Tibial artery (tissue), 4 donors: ENCODE data around the gene KLRK1.
"Not testable (repeated sequence)": the region's sequence is repeated elsewhere in the genome, so short reads cannot be mapped to it uniquely, and the experiment has no call there.

Experiments used
- DNase-seq, 2 donors: peaks; one replicate each; pipeline ENCODE4 v3.0.0-alpha.2; 2019
- H3K27ac ChIP-seq, 2 donors: fragments of 200-600 bp; sonication (generic) in 1 of 2; 1 replicate in 1 of 2; 2 replicates in 1 of 2; pipeline ENCODE4 v1.5.1; 2018 to 2019; ENCODE audit warnings: mild to moderate bottlenecking in 1 of 2
- H3K27me3 ChIP-seq, 2 donors: fragments of 200-600 bp; sonication (generic) in 1 of 2; one replicate each; pipeline versions ENCODE4 v1.5.1 to v1.6.0; 2016 to 2019
- H3K36me3 ChIP-seq, 3 donors: fragments of 200-600 bp; sonication (generic) in 2 of 3; one replicate each; pipeline ENCODE4 v1.5.1; 2016 to 2019; ENCODE audit warnings: mild to moderate bottlenecking in 2 of 3
- H3K4me1 ChIP-seq, 4 donors: fragments of 200-600 bp; sonication (generic) in 2 of 4; 1 replicate in 3 of 4; 2 replicates in 1 of 4; pipeline ENCODE4 v1.5.1; 2016 to 2019
- H3K4me3 ChIP-seq, 2 donors: fragments of 200-600 bp; sonication (generic) in 1 of 2; 1 replicate in 1 of 2; 2 replicates in 1 of 2; pipeline ENCODE4 v1.5.1; 2018 to 2019; ENCODE audit warnings: mild to moderate bottlenecking in 2 of 2
- H3K9me3 ChIP-seq, 3 donors: fragments of 200-600 bp; sonication (generic) in 1 of 3; one replicate each; pipeline ENCODE4 v1.5.1; 2016 to 2019
- intact Hi-C: fragments of 100-400 bp; cut with DNase I; formaldehyde crosslinking; loops from one replicate; pipeline ENCODE4 v1.15.0; 2023; ENCODE audit warnings: low total_unique reads
- TF ChIP-seq, protein P1 (sequence below), 2 experiments: fragments of 200-600 bp in 1 of 2; fragments of 450-650 bp in 1 of 2; IDR thresholded peaks; one replicate each; pipeline ENCODE4 v1.5.1; 2017 to 2019; ENCODE audit warnings: antibody characterized with exemption in 2 of 2, mild to moderate bottlenecking in 1 of 2, moderate library complexity in 1 of 2

KLRK1 gene

DNA sequence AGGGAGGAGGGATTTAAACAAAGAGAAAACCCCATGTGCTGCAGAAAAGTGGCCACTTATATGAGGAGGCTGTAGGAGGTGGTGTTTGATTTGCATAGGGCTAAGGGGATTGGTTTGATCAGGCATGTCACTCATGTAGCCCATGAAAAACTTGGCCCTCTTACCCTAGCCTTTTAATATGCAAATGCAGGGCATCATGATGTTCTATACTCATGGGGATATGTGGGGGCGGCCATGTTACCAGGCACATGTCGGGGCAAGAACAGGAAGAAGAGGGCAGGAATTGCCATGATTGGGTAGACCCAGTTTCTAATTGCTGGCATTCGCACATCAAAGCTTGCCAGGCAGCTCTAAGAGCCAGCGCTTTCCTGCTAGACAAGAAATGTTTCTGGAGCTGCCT is 28.8 kb downstream of the KLRK1 start:
- intact Hi-C loops, result loop anchor here (10.0 kb wide), 1 partner anchor 146 kb away; the partner anchor contains the start of gene GABARAPL1
- peak overlapping the region in 1 of 2 donors; percentile 36 for H3K27ac ChIP-seq
- H3K4me1 ChIP-seq, result peaks cover 0 to 26% (median 14%) of the 10 kb centered on the region in 4 donors
- no peaks in the 10 kb centered on the region for H3K27me3 ChIP-seq
- H3K36me3 ChIP-seq, result no peaks in the 10 kb centered on the region
- DNase-seq, result no peak
- no peaks in the 10 kb centered on the region for H3K9me3 ChIP-seq
- H3K4me3 ChIP-seq, result no peak overlapping the region
- TF ChIP-seq, protein P1, sequence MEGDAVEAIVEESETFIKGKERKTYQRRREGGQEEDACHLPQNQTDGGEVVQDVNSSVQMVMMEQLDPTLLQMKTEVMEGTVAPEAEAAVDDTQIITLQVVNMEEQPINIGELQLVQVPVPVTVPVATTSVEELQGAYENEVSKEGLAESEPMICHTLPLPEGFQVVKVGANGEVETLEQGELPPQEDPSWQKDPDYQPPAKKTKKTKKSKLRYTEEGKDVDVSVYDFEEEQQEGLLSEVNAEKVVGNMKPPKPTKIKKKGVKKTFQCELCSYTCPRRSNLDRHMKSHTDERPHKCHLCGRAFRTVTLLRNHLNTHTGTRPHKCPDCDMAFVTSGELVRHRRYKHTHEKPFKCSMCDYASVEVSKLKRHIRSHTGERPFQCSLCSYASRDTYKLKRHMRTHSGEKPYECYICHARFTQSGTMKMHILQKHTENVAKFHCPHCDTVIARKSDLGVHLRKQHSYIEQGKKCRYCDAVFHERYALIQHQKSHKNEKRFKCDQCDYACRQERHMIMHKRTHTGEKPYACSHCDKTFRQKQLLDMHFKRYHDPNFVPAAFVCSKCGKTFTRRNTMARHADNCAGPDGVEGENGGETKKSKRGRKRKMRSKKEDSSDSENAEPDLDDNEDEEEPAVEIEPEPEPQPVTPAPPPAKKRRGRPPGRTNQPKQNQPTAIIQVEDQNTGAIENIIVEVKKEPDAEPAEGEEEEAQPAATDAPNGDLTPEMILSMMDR (IDR thresholded peaks at IDR 0.05), result no peak

DNA sequence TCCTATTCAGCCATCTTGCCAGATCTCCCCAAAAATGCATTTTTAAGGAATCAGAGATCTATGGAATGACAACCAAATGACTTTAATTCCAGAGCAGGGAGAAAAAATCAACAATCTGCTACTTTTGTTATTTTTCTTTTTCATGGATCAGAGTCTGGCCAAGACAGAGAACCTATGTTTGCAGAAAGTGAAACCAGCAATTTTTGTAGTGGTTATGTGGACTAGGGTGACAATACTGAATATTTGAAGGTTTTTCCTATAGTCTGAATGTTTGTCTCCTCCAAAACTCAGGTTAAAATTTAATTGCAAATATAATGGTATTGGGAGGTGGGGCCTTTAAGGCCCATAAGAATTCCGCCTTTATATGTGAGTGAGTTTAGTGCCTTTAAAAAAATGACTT is 30.9 kb downstream of the KLRK1 start:
- Histone ChIP-seq H3K36me3 (no peaks in the 10 kb centered on the region), H3K4me1 (peaks cover 0 to 20% (median 11%) of the 10 kb centered on the region in 4 donors), H3K9me3 (no peaks in the 10 kb centered on the region), H3K27ac (no peak overlapping the region), H3K27me3 (no peaks in the 10 kb centered on the region), H3K4me3 (no peak overlapping the region)
- no peak for DNase-seq
- TF ChIP-seq, protein P1 (IDR thresholded peaks at IDR 0.05), result no peak
- intact Hi-C loops, result no loop called here

DNA sequence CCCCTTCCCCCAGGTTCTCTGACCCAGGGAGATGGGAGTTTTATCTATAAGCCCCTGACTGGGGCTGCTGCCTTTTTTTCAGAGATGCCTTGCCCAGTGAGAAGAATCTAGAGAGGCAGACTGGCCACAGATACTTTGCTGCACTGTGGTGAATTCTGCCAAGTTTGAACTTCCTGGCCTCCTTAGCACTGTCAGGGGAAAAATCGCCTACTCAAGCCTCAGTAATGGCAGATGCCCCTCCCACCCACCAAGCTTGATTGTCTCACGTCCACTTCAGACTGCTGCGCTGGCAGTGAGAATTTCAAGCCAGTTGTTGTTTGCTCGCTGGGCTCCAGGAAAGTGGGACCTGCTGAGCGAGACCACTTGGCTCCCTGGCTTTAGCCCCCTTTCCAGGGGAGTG is 31.7 kb downstream of the KLRK1 start:
- no peak overlapping the region for H3K27ac ChIP-seq
- TF ChIP-seq, protein P1 (IDR thresholded peaks at IDR 0.05), result no peak
- H3K36me3 ChIP-seq, result no peaks in the 10 kb centered on the region
- intact Hi-C loops, result no loop called here
- peaks cover 0 to 11% (median 6%) of the 10 kb centered on the region in 4 donors for H3K4me1 ChIP-seq
- no peaks in the 10 kb centered on the region for H3K27me3 ChIP-seq
- no peak overlapping the region for H3K4me3 ChIP-seq
- no peak for DNase-seq
- no peaks in the 10 kb centered on the region for H3K9me3 ChIP-seq

DNA sequence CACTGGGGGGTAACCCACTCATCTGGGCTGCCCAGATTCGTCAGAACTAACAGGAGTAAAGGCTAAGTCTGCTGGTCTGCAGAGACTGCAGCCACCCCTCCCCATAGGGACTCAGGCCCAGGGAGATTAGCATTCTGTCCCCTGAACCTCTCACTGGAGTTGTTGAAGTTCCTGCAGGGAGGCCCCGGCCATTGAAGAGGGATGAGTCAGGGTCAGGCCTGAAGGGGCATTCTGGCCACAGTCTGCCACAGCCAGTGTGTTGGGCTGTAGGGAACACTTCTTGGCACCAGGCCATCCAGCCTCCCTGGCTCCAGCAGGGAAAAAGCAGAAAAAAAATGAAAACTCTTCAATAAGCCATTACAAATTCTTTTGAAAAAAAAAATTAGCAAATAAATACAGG is 35.3 kb downstream of the KLRK1 start:
- Histone ChIP-seq H3K36me3 (no peaks in the 10 kb centered on the region), H3K4me1 (no peaks in the 10 kb centered on the region), H3K9me3 (no peaks in the 10 kb centered on the region), H3K4me3 (no peak overlapping the region), H3K27me3 (no peaks in the 10 kb centered on the region), H3K27ac (no peak overlapping the region)
- no peak for DNase-seq
- TF ChIP-seq, protein P1 (IDR thresholded peaks at IDR 0.05), result no peak
- intact Hi-C loops, result no loop called here

DNA sequence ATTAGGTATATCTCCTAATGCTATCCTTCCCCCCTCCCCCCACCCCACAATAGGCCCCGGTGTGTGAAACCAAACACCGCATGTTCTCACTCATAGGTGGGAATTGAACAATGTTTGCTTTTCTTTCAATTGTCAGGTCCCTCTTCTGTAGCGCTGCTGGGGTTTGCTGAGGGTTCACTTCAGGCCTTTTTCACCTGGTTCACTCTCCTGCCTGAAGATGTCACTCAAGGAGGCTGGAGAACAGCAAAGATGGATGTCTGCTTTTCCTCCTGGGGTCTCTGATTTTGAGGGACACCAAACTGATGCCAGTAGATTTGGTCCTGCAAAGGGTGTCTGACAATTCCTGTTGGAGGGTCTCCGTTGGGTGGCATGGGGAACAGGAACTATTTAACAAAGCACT is 35.8 kb downstream of the KLRK1 start:
- TF ChIP-seq, protein P1 (IDR thresholded peaks at IDR 0.05), result no peak
- DNase-seq, result no peak
- no peaks in the 10 kb centered on the region for H3K9me3 ChIP-seq
- no peak overlapping the region for H3K4me3 ChIP-seq
- H3K36me3 ChIP-seq, result no peaks in the 10 kb centered on the region
- no peak overlapping the region for H3K27ac ChIP-seq
- no peaks in the 10 kb centered on the region for H3K4me1 ChIP-seq
- no peaks in the 10 kb centered on the region for H3K27me3 ChIP-seq
- intact Hi-C loops, result no loop called here

DNA sequence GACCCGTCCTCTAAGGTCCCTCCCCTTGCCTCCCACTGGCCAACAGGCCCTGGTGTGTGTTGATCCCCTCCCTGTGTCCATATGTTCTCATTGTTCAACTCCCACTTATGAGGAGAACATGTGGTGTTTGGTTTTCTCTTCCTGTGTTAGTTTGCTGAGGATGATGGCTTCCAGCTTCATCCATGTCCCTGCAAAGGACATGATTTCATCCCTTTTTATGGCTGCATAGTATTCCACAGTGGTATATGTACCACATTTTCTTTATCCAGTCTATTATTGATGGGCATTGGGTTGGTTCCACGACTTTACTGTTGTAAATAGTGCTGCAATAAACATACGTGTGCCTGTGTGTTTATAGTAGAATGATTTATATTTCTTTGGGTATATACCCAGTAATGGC is 38.4 kb downstream of the KLRK1 start:
- H3K27ac ChIP-seq, H3K4me1 ChIP-seq, H3K4me3 ChIP-seq, H3K27me3 ChIP-seq, DNase-seq, intact Hi-C loops, H3K9me3 ChIP-seq, H3K36me3 ChIP-seq: not testable (repeated sequence)
